ENCODE measurements around the gene CTNNBL1. TPM values are rescaled to one million over a fixed set of nuclear protein-coding genes. Genes with fewer than 3 reads are reported as not detected.

CTNNBL1 gene
- total and polyA plus RNA-seq, 2 donors (not counting 3 experiments of a cell fraction or from before 2014, with no cell fraction given), result 20.8 to 60.2 TPM

DNA sequence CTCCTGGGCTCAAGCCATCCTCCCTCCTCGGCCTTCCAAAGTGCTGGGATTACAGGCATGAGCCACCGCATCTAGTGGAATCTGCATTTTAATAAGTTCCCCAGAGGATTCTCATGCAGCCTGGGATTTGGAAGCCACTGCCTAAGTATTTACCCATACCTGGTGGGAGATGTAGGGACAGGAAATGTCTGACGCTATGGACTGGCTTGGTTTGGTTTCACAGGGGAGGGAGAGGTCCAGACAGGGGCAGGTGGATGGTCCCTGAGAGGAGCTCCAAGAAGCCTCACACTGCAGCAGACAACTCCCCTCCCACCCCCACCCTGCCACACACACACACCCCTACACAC lies 213.5 kb downstream of the CTNNBL1 start:
- Histone ChIP-seq H3K9me1 (replicated peaks; ENCODE audit: control insufficient read depth, extremely low read depth, insufficient read depth, low read length) (no peaks in the 10 kb centered on the region), H4K20me1 (replicated peaks; ENCODE audit: control insufficient read depth, extremely low read depth, insufficient read depth, low read length) (no peaks in the 10 kb centered on the region), H3K9ac (replicated peaks; ENCODE audit: extremely low read depth, insufficient read depth, low read length) (no peak overlapping the region), H3K4me1 (ENCODE audit: control insufficient read depth, extremely low read depth, insufficient read depth, low read length) (no peaks in the 10 kb centered on the region), H3K79me2 (ENCODE audit: control insufficient read depth, insufficient read depth, low read length) (no peaks in the 10 kb centered on the region), H2AFZ (ENCODE audit: low read depth, low read length) (no peak overlapping the region), H3K27ac (ENCODE audit: insufficient read depth, low read depth, low read length) (no peak overlapping the region), H3K9me3 (replicated peaks; ENCODE audit: control insufficient read depth, insufficient read depth, low read length) (no peaks in the 10 kb centered on the region), H3K4me2 (ENCODE audit: insufficient read depth, low read length) (no peak overlapping the region), H3K4me3 (replicated peaks in 1 of 3; ENCODE audit: insufficient read depth in 1 of 3, low read depth in 1 of 3, low read length in 3 of 3) (no peak overlapping the region), H3K27me3 (ENCODE audit: control insufficient read depth in 2 of 2, insufficient read depth in 2 of 2, low read length in 2 of 2) (peaks cover 30 to 39% of the 10 kb centered on the region in 2 experiments), H3K36me3 (ENCODE audit: control insufficient read depth in 2 of 2, extremely low read depth in 1 of 2, insufficient read depth in 2 of 2, low read length in 2 of 2) (no peaks in the 10 kb centered on the region)
- no TSS peak for BruUV-seq (replicated peaks)
- TF ChIP-seq, protein P1, sequence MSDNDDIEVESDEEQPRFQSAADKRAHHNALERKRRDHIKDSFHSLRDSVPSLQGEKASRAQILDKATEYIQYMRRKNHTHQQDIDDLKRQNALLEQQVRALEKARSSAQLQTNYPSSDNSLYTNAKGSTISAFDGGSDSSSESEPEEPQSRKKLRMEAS (IDR thresholded peaks at IDR 0.05; ENCODE audit: insufficient read depth, insufficient read length), result no peak
- TF ChIP-seq POLR2A (IDR thresholded peaks at IDR 0.05; ENCODE audit: low read depth, low read length) (no peak), GATA2 (IDR thresholded peaks at IDR 0.05; ENCODE audit: insufficient read depth, insufficient read length, low read depth, low read length) (no peak), EZH2 (IDR thresholded peaks at IDR 0.05; ENCODE audit: borderline replicate concordance, low read depth, low read length, severe bottlenecking) (no peak), MYC (IDR thresholded peaks at IDR 0.05; ENCODE audit: low read depth, low read length) (no peak), FOS (IDR thresholded peaks at IDR 0.05; ENCODE audit: borderline replicate concordance, insufficient read depth, low read length) (no peak), POLR2AphosphoS5 (IDR thresholded peaks at IDR 0.05; ENCODE audit: insufficient read depth, low read depth, low read length) (no peak), JUN (IDR thresholded peaks at IDR 0.05; ENCODE audit: borderline replicate concordance, insufficient read depth, insufficient read length, low read depth) (no peak)
- TF ChIP-seq, protein P2, sequence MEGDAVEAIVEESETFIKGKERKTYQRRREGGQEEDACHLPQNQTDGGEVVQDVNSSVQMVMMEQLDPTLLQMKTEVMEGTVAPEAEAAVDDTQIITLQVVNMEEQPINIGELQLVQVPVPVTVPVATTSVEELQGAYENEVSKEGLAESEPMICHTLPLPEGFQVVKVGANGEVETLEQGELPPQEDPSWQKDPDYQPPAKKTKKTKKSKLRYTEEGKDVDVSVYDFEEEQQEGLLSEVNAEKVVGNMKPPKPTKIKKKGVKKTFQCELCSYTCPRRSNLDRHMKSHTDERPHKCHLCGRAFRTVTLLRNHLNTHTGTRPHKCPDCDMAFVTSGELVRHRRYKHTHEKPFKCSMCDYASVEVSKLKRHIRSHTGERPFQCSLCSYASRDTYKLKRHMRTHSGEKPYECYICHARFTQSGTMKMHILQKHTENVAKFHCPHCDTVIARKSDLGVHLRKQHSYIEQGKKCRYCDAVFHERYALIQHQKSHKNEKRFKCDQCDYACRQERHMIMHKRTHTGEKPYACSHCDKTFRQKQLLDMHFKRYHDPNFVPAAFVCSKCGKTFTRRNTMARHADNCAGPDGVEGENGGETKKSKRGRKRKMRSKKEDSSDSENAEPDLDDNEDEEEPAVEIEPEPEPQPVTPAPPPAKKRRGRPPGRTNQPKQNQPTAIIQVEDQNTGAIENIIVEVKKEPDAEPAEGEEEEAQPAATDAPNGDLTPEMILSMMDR (IDR thresholded peaks at IDR 0.05; ENCODE audit: extremely low read depth in 1 of 2, insufficient read depth in 1 of 2, low read depth in 1 of 2, low read length in 2 of 2), result no peak
- FAIRE-seq (no peak), DNase-seq (ENCODE audit: low read depth, low spot score) (no peak)
- ChIA-PET CTCF (interaction anchor here (2.6 kb wide), 1 partner anchor 314 kb away, joined by 7 read pairs; no protein-coding TSS in a partner anchor), POLR2A (no interaction called here)
- dilution Hi-C loops (cut with MboI; ENCODE audit: extremely low pct_ligation_motif_present, low sequenced_read_pairs) (no loop called here), intact Hi-C loops (cut with micrococcal nuclease) (no loop called here)
